GM19351 (cell line): ENCODE data around the gene PDE6B.
"Not testable (repeated sequence)": the region's sequence is repeated elsewhere in the genome, so short reads cannot be mapped to it uniquely, and the experiment has no call there.

ENCODE experiments used
- ATAC-seq: cut with Tn5 transposase; IDR thresholded peaks from one replicate; pipeline ENCODE4 v1.9.1; 2021; ENCODE audit warnings: mild to moderate bottlenecking, moderate library complexity; ENCODE audit not compliant: unreplicated experiment

PDE6B gene

DNA sequence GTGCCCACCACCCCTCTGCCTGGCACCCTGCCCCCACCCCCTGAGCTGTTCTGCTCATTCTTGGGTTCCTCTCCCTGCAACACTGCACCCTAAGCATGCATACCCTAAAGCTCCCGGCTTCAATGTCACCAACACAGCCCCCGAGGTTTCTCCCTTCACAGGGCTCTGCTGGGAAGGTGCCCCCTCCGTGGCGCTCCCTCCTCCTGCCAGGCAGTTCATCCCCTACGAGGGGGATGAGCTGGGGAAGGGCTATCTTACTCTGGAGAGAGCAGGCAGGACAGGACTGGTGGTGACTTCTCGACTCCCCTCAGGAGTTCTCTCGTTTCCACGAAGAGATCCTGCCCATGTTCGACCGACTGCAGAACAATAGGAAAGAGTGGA is 42.2 kb downstream of the PDE6B start:
- no peak for ATAC-seq

DNA sequence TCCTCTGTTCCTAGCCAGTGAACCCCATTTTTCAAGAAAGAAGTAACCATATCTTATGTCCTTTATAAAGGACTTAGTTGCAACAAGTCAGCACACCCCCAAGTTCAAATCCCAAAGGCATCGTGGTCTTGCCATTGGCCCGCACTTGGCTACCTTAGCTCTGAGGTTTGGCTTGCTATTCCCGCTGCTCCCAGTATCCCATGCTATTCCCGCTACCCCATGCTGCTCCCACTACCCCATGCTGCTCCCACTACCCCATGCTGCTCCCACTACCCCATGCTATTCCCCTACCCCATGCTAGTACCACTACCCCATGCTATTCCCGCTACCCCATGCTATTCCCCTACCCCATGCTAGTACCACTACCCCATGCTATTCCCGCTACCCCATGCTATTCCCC is 42.8 kb downstream of the PDE6B start:
- ATAC-seq: not testable (repeated sequence)

DNA sequence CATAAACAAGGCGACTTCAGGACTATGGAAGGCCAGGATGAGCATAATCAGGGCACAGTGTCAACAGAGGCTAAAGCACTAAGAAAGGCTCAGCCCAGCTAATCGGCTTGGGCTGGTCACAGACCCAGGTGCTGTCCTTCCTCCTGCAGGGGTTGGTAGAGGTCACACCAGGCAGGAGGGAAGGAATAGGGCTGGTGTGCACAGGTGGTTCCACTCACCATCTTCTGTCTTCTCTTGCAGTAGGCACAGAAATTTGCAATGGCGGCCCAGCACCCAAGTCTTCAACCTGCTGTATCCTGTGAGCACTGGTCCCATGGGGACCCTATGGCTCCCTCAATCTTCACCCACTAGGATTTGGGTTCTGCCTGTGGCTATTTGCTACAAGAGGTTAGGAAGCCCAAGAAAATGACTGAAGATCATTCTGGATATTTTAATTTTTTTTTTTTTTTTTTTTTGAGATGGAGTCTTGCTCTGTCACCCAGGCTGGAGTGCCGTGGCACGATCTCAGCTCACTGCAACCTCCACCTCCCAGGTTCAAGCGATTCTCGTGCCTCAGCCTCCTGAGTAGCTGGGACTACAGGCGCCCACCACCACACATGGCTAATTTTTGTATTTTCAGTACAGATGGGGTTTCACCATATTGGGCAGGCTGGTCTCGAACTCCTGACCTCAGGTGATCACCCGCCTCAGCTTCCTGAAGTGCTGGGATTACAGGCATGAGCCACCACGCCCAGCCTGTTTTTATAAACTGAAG is 44.6 kb downstream of the PDE6B start:
- not testable (repeated sequence) for ATAC-seq

DNA sequence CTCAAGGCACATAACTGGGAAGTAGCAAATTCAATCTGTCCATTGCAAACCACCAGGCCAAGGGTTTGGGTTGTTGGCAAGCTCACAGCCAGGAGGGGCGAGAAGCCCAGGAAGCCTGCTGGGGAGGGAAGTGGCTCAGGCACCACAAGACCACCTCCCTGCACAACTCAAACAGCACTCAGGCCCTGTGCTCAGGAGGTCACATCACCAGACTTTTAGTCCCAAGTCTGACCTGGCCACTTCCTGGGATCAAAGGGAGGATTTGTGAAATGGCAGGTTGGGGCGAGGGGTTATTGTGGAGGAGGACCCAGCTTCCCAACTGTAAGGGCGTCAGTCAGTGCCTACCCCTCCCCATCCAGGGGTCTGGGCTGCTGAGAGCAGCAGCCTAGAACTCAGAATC is 46.4 kb downstream of the PDE6B start:
- no peak for ATAC-seq

DNA sequence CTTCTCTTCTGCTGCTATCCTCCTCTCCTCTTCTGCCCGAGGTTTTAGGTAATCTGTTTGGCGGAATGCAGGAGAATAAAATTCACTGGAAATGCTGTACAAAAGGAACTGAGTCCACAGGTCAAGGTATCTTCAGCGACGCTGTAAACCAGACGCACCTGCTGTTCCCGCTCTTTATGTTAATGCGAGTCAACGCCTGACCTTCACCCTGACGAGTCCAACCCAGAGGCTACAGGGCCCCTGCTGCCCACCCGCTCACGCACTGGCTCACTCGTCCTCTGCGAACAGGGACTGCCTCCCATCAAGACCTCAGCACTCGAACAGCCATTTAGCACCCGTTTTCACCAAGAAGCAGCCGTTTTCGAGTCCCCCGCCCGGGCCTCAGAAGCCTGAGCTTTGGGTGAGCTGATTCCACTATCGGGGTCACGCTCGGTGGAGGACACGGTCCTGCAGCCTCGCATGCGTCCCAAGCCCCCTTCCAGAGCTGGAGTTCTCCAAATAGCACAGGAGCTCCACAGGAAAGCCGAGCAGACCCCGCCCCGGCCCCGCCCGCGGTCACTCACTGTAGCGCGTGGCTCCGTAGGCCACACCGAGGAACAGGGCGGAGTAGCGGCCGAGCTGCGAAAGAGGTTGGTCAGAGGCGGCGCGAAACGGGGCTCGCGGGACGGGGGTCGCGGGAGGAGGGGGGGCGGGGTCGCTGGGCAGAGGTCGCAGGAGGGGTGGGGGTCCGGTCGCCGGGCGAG is 48.1 kb downstream of the PDE6B start:
- no peak for ATAC-seq

DNA sequence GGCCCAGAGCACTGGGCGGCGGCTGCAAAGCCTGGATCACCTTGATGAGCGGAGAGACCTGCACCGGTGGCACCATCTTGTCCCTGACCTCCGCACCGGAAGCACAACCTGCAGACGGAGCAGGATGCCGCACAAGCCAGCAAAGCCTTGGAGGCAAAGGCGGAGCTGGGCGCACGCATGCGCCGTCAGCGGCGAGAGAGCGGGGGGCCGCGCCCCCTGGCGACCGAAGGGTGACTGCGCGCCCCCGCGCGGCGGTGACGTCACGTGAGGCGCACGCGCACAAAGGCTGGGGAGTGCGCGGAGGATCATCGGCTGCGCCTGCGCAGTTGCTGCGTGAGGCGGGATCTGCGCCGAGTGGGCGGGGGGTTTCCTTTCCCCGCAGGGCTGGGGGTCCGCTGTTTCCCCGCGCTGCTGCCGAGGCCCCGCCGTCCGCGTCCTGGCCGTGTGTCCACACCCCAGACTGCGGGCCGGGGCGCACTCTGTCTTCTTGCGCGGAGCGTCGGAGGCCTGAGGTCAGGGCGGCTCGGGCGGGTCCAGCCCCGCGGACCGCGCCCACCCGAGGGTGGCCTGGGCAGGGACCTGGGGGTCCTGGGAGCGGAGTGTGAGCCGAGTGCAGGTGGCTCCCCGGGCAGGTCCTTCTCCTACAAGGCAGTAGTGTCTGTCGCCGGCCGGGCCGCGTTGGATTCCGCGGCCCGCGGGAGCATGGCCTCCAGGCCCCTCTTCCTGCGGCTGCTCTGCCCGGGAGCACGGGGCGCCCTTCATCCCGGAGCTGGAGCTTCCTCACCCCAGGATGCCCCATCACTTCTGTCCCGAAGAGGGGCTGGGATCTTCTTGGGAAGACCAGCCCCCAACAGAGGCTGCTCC is 49.0 kb downstream of the PDE6B start, which contains the start of the genes ATP5ME and MYL5:
TSS of gene ATP5ME (minus strand) at position 105 of the 864 bp plus-strand sequence. CDS start at position 76, 29 bp downstream.
TSS of gene MYL5 (plus strand) at position 371 of the 864 bp plus-strand sequence. CDS start 3,485 bp downstream, outside the sequence.
- ATAC-seq: peak; percentile 66

DNA sequence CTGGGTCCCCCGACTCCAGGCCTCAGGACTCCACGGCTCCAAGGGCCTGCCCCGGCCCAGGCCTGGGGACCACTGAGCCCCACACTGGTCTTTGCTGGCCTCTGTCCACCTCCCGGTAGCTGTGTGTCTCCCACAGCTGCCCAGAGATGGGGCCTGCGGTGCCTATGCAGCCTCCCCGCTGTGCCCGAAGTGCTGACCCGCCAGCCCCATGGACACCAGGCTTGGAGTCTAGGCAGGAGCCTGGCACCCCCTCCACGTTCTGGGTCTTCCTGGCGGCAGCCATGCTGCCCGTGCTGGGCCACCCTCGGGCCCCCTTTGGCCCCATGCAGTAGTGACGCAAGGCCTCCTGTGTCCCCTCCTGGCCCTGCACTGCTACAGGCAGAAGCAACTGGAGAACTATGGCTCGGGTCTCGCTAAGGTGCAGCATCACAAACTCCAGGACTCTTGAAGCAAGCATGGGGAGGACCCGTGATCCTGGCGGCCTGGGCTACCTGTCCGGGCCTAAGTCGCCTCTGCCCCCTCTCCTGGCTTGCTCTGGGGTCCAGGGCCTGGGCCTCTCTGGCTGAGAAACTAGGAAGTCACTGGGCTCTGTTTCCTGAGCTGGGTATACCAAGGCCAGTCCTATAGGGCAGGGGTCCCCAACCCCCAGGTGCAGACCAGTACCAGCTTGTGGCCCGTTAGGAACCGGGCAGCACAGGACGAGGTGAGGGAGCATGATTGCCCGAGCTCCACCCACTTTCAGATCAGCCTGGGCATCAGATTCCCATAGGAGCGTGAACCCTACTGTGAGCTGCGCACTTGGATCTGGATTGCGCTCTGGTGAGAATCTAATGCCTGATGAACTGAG is 49.9 kb downstream of the PDE6B start:
- no peak for ATAC-seq

DNA sequence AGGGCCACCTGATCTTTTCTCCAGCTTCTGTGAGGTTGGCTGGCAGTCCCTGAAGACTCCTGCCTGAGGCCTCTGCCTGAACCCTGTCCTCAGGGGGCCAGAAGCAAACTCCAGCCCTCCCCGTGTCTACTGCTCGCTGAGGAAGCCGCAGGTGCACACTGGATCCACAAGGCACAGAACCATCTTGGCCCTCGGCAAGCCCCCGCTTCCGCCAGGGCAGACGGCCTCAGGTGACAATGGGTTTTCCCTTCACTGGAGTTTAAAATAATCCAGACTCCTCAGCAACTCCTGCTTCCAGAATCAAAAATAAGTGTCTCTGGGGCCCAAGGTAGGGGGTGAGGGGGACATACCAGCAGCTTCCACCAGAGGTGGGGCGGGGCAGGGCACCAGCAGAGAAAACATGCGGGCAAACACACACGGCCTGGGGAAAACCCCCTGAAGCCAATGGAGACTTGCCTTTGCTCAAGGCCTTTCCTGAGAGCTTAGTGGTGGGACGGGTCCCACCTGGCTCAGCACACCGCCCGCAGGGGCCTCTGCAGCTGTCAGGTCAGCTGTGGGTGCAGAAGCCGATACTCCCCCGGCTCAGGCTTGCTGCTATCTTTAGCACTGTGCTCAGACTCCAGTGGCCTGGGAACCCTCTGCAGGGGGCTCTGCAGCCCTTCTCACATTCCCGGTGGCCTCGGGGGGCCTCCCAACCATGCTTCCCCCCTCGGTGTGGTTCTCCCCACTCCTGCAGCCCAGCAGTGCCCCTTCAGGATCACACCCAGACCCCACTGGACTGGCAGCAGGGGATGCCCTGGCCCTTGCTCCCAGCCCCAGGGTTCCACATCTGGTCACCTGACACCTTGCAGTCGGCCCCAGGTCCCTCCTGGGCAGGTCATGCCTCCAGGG is 50.9 kb downstream of the PDE6B start:
- peak; percentile 32 for ATAC-seq

DNA sequence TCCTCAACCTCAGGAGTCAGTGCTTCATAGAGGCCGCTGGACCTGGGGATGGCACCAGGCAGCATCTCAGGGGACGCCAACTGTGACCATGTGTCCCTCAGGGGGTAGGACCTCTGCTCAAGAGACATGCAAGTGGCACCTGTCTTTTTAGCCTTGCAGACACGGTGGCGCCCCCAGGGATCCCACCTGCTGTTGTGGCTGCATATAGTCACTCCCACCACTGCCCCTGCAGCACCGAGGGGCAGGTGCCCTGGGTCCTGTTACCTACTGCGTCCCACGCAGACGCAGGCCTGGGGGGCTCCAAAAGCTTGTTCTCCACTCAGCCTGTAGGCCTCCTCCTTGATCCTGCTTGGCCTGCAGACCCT is 51.5 kb downstream of the PDE6B start:
- ATAC-seq: no peak

DNA sequence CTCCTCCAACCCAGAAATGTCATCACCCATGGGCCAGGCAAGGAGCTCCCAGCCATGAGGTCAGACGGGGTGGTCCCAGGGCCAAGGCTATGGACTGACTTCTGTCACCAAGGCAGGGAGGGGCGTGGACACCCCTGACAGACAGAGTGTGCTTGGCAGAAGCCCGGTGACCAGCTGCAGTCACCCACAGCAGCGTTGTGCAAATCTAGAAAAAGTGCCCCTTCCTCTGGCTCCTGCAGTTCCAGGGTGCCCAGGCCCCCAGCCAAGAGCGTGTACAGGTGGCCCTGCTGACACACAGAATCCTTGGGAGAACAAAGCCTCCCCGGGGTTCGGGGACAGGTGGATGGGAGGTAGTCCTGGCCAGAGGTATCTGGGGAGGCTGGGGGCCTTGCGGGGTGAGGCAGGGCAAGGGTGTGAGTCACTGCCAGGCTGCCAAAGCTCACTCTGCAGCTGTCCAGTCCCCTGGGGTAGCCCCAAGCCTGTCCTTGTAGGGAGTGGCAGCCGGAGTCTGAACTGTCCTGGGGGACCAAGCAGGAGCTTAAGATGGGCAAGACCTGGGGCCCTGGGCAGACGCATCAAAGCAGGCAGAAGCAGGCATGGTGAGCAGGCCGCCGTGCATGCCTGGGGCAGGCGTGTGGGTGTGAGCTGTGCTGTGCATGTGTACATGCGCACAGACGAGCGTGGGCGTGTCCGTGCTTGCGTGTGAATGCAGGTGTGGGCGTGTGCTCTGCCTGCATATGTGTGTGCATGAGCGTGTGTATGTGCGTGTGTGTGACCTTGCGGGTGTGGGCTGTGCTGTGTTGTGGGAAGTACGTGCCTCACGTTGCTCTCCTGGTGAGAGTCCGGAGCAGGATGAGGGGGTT is 52.3 kb downstream of the PDE6B start:
- no peak for ATAC-seq

DNA sequence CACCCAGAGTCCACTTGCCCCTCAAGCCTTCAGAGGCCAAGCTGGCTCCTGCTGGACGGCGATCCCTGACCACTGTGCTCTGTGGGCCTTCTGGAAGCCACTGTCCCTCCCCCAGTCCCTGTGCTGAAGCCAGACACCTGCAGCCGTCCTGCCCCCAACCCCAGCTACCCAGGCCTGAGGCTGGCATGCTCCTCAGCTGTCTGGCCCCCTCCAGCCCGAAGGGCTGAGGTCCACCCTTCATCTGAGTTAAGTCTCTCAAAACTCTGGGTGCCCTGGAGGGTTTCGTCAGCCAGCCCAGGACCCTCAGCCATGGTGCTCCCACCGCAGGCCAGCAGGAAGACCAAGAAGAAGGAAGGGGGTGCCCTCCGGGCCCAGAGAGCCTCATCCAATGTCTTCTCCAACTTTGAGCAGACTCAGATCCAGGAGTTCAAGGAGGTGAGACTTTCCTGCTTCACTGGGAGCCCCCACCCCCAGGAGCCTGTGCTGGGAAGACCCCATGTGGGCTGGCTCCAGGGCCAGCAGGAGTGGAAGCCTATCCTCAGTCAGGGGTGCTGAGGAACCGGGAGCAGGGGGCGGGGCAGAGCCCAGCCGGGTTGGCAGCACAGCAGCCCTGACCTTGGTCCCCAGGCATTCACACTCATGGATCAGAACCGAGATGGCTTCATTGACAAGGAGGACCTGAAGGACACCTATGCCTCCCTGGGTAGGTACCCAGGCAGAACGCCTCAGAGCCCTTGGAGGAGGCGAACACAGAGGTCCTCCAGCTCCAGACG is 53.1 kb downstream of the PDE6B start:
- no peak for ATAC-seq

DNA sequence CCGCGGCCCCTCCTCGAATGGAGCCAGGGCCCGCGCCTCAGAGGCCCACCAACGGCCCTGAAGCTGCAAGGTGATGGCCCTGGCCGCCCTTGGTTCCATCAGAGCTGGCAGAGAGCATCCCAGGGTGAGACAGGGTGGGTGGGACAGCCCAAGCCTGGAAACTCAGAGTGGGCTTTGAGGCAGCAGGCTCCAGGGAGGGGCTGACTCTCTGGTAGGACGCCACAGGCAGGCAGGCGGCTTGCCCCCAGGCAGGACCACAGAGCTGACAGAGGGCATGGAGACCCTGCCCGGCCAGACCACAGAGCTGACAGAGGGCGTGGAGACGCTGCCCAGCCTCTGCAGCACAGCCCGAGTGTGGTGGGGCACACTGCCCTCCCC is 53.7 kb downstream of the PDE6B start:
- no peak for ATAC-seq

DNA sequence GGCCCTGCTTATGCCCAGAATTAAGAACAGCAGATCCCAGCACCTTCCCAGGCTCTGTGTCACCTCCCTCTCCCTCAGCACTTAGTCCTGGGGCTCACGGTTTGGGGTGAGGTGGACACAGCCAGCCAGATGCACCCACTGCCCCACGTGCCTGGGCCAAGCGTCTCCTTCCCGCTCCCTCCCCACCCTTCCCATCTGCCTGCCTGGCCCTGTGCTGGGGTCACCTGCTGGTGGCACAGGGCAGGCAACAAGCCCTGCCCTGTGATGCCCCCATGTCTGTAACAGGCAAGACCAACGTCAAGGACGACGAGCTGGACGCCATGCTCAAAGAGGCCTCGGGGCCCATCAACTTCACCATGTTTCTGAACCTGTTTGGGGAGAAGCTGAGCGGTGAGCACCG is 54.3 kb downstream of the PDE6B start:
- ATAC-seq: no peak

DNA sequence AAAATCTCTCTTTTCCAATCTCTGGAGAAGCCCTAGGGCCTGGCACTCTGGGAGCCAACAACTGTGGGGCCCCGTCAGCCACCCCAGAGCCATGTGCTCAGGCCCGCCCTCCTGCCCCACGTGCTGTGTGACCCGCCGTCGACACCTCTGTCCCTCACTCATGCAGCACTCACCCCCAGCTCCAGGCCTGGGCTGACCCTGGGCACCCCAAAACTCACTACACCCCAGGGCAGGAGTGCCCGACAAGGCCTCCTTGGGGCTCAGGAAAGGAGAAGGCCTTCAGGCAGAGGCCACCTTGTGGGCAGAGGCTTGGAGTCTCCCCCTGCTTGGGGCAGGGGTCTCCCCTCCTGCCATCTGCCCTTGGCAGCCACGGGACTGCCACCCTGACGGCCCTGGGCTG is 54.7 kb downstream of the PDE6B start:
- no peak for ATAC-seq

DNA sequence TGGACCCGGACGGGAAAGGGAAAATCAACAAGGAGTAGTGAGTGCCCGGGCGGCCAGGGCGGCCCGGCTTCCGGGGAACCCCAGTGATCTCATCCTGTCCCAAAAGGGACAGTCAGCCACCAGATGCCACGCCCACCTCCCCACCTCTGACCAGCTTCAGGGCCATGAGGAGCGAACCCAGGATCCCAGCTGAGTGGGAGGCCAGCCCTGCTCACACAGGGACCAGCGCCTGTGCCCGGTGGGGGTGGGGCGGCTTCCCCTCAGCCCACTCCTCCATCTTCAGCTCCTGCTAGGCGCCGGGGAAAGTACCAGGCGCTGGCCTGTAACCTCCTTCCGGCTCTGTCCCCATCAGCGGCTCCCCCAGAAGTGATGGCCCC is 55.2 kb downstream of the PDE6B start:
- ATAC-seq: no peak

DNA sequence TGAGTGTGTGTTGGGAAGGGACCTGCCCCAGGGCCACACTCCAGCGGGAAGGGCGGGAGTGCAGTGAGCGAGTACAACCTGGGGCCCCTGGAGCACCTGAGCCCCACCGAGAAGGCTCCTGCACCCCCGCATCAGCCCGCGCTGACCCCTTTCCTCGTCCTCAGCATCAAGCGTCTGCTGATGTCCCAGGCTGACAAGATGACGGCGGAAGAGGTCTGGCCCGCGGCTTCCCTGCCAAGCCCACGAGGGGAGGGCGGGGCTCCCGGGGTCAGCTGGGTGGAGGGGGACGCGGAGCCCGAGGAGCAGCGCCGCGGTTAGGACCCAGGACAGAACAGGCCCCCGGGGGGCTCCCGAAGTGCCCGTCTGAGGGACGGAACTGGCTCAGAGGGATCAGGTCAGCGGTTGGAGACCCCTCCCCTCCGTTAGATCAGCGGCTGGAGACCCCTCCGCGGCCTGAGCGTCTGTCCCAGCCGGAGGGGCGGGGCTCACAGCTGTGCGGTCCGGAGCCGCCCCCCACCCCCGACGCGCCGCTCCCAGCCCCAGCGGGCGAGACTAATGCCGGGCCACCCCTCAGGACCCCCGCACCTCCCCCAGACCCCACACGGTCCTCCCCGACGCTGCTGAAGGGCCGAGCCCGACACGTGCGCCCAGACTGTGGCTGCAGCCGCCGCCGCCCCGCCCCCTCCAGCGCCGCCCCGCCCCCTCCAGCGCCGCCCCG is 55.7 kb downstream of the PDE6B start:
- ATAC-seq: no peak

DNA sequence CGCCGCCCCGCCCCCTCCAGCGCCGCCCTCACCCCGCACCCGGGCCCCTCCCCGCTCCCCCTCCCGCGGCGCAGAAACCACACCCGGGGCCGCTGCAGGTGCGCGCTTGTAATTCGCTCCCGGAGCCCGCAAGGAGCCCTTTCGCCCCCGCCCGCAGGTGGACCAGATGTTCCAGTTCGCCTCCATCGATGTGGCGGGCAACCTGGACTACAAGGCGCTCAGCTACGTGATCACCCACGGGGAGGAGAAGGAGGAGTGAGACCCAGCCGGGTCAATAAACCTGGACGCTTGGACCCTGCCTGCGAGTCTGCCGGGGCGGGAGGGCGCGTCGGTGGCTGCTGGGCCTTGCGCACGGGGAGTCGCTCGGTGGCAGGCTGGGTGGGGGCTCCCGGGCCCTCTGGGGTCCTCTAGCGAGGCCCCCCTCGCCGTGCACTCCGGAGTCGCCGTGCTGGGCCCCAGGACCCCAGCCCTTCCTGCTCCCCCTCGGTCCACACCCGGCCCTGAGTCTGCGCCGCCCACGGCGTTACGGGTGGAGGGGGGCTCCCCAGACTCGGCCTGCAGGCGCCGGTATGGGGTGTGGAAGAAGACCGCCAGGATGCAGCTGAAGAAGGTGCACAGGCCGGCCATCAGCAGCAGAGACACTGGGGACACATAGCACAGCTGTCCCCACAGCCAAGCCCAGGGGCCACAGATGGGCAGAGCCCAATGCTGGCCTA is 56.5 kb downstream of the PDE6B start:
- ATAC-seq: no peak
